ENCODE data around the gene ATPAF2. TPM values are rescaled to one million over a fixed set of nuclear protein-coding genes. Genes with fewer than 3 reads are reported as not detected.

ATPAF2 gene
- 26.5 TPM for polyA plus RNA-seq (2013, experiment 1 of 4)
- polyA plus RNA-seq (2013, experiment 2 of 4): 22.2 TPM
- polyA plus RNA-seq (2013, experiment 3 of 4): 20.3 TPM
- 28.2 TPM for polyA plus RNA-seq (2013, experiment 4 of 4)

GRCh38 chr17:18038861-18039534 is at the start of gene ATPAF2, which contains the start of gene GID4:
TSS of gene ATPAF2 (minus strand) at chr17:18039168. CDS start at chr17:18039013, 155 bp downstream.
TSS of gene GID4 (plus strand) at chr17:18039408. CDS start at chr17:18039465, 57 bp downstream.
- Histone ChIP-seq H3K4me1 (ENCODE audit: control insufficient read depth, insufficient read depth, low read length) (peaks cover 8% of the 10 kb centered on the region), H3K27me3 (ENCODE audit: control insufficient read depth, insufficient read depth, low read length, poor library complexity, severe bottlenecking) (no peaks in the 10 kb centered on the region), H3K9me3 (ENCODE audit: control insufficient read depth, low read length) (no peaks in the 10 kb centered on the region), H3K27ac (ENCODE audit: insufficient read depth, low read depth, low read length, poor library complexity, severe bottlenecking) (no peak within 1 kb of the TSS), H3K4me3 (ENCODE audit: insufficient read depth, low read depth, low read length) (peak within 1 kb of the TSS; percentile 83), H3K36me3 (ENCODE audit: control insufficient read depth, insufficient read depth, low read length) (no peaks in the 10 kb centered on the region)
- 0% methylated on average over 67 of the region's 67 CpGs for WGBS, 2 experiments

GRCh38 chr17:18087610-18088491 is 48.9 kb upstream of the ATPAF2 start, which contains the start of gene DRG2:
TSS of gene DRG2 (plus strand) at chr17:18087948. CDS start at chr17:18088024, 76 bp downstream.
- no peaks in the 10 kb centered on the region for H3K9me3 ChIP-seq (ENCODE audit: control insufficient read depth, low read length)
- H3K4me1 ChIP-seq (ENCODE audit: control insufficient read depth, insufficient read depth, low read length): no peaks in the 10 kb centered on the region
- peak within 1 kb of the TSS; percentile 71 for H3K4me3 ChIP-seq (ENCODE audit: insufficient read depth, low read depth, low read length)
- H3K27ac ChIP-seq (ENCODE audit: insufficient read depth, low read depth, low read length, poor library complexity, severe bottlenecking): no peak within 1 kb of the TSS
- H3K36me3 ChIP-seq (ENCODE audit: control insufficient read depth, insufficient read depth, low read length): no peaks in the 10 kb centered on the region
- 3% methylated on average over 52 of the region's 52 CpGs for WGBS, 2 experiments
- no peaks in the 10 kb centered on the region for H3K27me3 ChIP-seq (ENCODE audit: control insufficient read depth, insufficient read depth, low read length, poor library complexity, severe bottlenecking)

- no peak overlapping the region for H3K27ac ChIP-seq (ENCODE audit: insufficient read depth, low read depth, low read length, poor library complexity, severe bottlenecking)
- no peak overlapping the region for H3K4me3 ChIP-seq (ENCODE audit: insufficient read depth, low read depth, low read length)
- H3K4me1 ChIP-seq (ENCODE audit: control insufficient read depth, insufficient read depth, low read length): no peaks in the 10 kb centered on the region
- H3K9me3 ChIP-seq (ENCODE audit: control insufficient read depth, low read length): no peaks in the 10 kb centered on the region
- WGBS, 2 experiments: 92 to 95% methylated on average over 3 to 4 of the region's 4 CpGs
- H3K27me3 ChIP-seq (ENCODE audit: control insufficient read depth, insufficient read depth, low read length, poor library complexity, severe bottlenecking): no peaks in the 10 kb centered on the region
- H3K36me3 ChIP-seq (ENCODE audit: control insufficient read depth, insufficient read depth, low read length): no peaks in the 10 kb centered on the region
Measured at GRCh38 chr17:18084256-18084655, 45.3 kb upstream of the ATPAF2 start.

- WGBS, 2 experiments: 92 to 98% methylated on average over 4 of the region's 4 CpGs
- Histone ChIP-seq H3K4me3 (ENCODE audit: insufficient read depth, low read depth, low read length) (no peak overlapping the region), H3K27me3 (ENCODE audit: control insufficient read depth, insufficient read depth, low read length, poor library complexity, severe bottlenecking) (no peaks in the 10 kb centered on the region), H3K36me3 (ENCODE audit: control insufficient read depth, insufficient read depth, low read length) (no peaks in the 10 kb centered on the region), H3K9me3 (ENCODE audit: control insufficient read depth, low read length) (no peaks in the 10 kb centered on the region), H3K27ac (ENCODE audit: insufficient read depth, low read depth, low read length, poor library complexity, severe bottlenecking) (no peak overlapping the region), H3K4me1 (ENCODE audit: control insufficient read depth, insufficient read depth, low read length) (no peaks in the 10 kb centered on the region)
Measured at GRCh38 chr17:18079543-18079942, 40.6 kb upstream of the ATPAF2 start.

- H3K27me3 ChIP-seq (ENCODE audit: control insufficient read depth, insufficient read depth, low read length, poor library complexity, severe bottlenecking): no peaks in the 10 kb centered on the region
- no peaks in the 10 kb centered on the region for H3K9me3 ChIP-seq (ENCODE audit: control insufficient read depth, low read length)
- no peaks in the 10 kb centered on the region for H3K36me3 ChIP-seq (ENCODE audit: control insufficient read depth, insufficient read depth, low read length)
- 90 to 91% methylated on average over 7 of the region's 7 CpGs for WGBS, 2 experiments
- H3K27ac ChIP-seq (ENCODE audit: insufficient read depth, low read depth, low read length, poor library complexity, severe bottlenecking): no peak overlapping the region
- H3K4me3 ChIP-seq (ENCODE audit: insufficient read depth, low read depth, low read length): no peak overlapping the region
- no peaks in the 10 kb centered on the region for H3K4me1 ChIP-seq (ENCODE audit: control insufficient read depth, insufficient read depth, low read length)
Measured at GRCh38 chr17:18076936-18077335, 38.0 kb upstream of the ATPAF2 start.

- Histone ChIP-seq H3K9me3 (ENCODE audit: control insufficient read depth, low read length) (no peaks in the 10 kb centered on the region), H3K27me3 (ENCODE audit: control insufficient read depth, insufficient read depth, low read length, poor library complexity, severe bottlenecking) (no peaks in the 10 kb centered on the region), H3K27ac (ENCODE audit: insufficient read depth, low read depth, low read length, poor library complexity, severe bottlenecking) (no peak overlapping the region), H3K4me3 (ENCODE audit: insufficient read depth, low read depth, low read length) (no peak overlapping the region), H3K4me1 (ENCODE audit: control insufficient read depth, insufficient read depth, low read length) (peaks cover 5% of the 10 kb centered on the region), H3K36me3 (ENCODE audit: control insufficient read depth, insufficient read depth, low read length) (no peaks in the 10 kb centered on the region)
- 91 to 95% methylated on average over 6 of the region's 6 CpGs for WGBS, 2 experiments
Measured at GRCh38 chr17:18074566-18075272, 35.8 kb upstream of the ATPAF2 start.

- no peaks in the 10 kb centered on the region for H3K9me3 ChIP-seq (ENCODE audit: control insufficient read depth, low read length)
- peaks cover 5% of the 10 kb centered on the region for H3K4me1 ChIP-seq (ENCODE audit: control insufficient read depth, insufficient read depth, low read length)
- no peaks in the 10 kb centered on the region for H3K36me3 ChIP-seq (ENCODE audit: control insufficient read depth, insufficient read depth, low read length)
- H3K27ac ChIP-seq (ENCODE audit: insufficient read depth, low read depth, low read length, poor library complexity, severe bottlenecking): no peak overlapping the region
- H3K27me3 ChIP-seq (ENCODE audit: control insufficient read depth, insufficient read depth, low read length, poor library complexity, severe bottlenecking): no peaks in the 10 kb centered on the region
- H3K4me3 ChIP-seq (ENCODE audit: insufficient read depth, low read depth, low read length): no peak overlapping the region
Measured at GRCh38 chr17:18071751-18072150, 32.8 kb upstream of the ATPAF2 start.

- WGBS, 2 experiments: 55% methylated on average over 8 of the region's 8 CpGs
- H3K4me3 ChIP-seq (ENCODE audit: insufficient read depth, low read depth, low read length): no peak overlapping the region
- no peak overlapping the region for H3K27ac ChIP-seq (ENCODE audit: insufficient read depth, low read depth, low read length, poor library complexity, severe bottlenecking)
- no peaks in the 10 kb centered on the region for H3K27me3 ChIP-seq (ENCODE audit: control insufficient read depth, insufficient read depth, low read length, poor library complexity, severe bottlenecking)
- no peaks in the 10 kb centered on the region for H3K36me3 ChIP-seq (ENCODE audit: control insufficient read depth, insufficient read depth, low read length)
- no peaks in the 10 kb centered on the region for H3K9me3 ChIP-seq (ENCODE audit: control insufficient read depth, low read length)
- peaks cover 5% of the 10 kb centered on the region for H3K4me1 ChIP-seq (ENCODE audit: control insufficient read depth, insufficient read depth, low read length)
Measured at GRCh38 chr17:18070861-18071340, 31.9 kb upstream of the ATPAF2 start.

- Histone ChIP-seq H3K4me3 (ENCODE audit: insufficient read depth, low read depth, low read length) (no peak overlapping the region), H3K27ac (ENCODE audit: insufficient read depth, low read depth, low read length, poor library complexity, severe bottlenecking) (no peak overlapping the region), H3K4me1 (ENCODE audit: control insufficient read depth, insufficient read depth, low read length) (peaks cover 5% of the 10 kb centered on the region), H3K36me3 (ENCODE audit: control insufficient read depth, insufficient read depth, low read length) (no peaks in the 10 kb centered on the region), H3K27me3 (ENCODE audit: control insufficient read depth, insufficient read depth, low read length, poor library complexity, severe bottlenecking) (no peaks in the 10 kb centered on the region), H3K9me3 (ENCODE audit: control insufficient read depth, low read length) (no peaks in the 10 kb centered on the region)
- 87 to 88% methylated on average over 2 of the region's 2 CpGs for WGBS, 2 experiments
Measured at GRCh38 chr17:18069101-18069500, 30.1 kb upstream of the ATPAF2 start.
